ENCODE data around the gene OPN1SW. TPM values are rescaled to one million over a fixed set of nuclear protein-coding genes. Genes with fewer than 3 reads are reported as not detected.

The OPN1SW gene
- polyA plus RNA-seq, 1 donor = 2.2 TPM

- no peak for DNase-seq
Observed at GRCh38 chr7:128793181-128793547, 17.6 kb upstream of the OPN1SW start.

GRCh38 chr7:128792471-128793180, 17.0 kb upstream of the OPN1SW start:
- no peak for DNase-seq

GRCh38 chr7:128791972-128792327, 16.4 kb upstream of the OPN1SW start:
- DNase-seq = no peak

- DNase-seq = peak; percentile 49
Observed at GRCh38 chr7:128791121-128791971, 15.8 kb upstream of the OPN1SW start, which contains the start of gene CCDC136. TSS of gene CCDC136 (plus strand) at chr7:128791968. CDS start at chr7:128792412, 444 bp downstream.

GRCh38 chr7:128790315-128791041, 14.9 kb upstream of the OPN1SW start:
- peak; percentile 25 for DNase-seq

GRCh38 chr7:128788446-128789412, 13.1 kb upstream of the OPN1SW start:
- no peak for DNase-seq

GRCh38 chr7:128785738-128786137, 10.1 kb upstream of the OPN1SW start:
- no peak for DNase-seq

GRCh38 chr7:128783143-128783861, 7.7 kb upstream of the OPN1SW start:
- DNase-seq = peak; percentile 52

GRCh38 chr7:128781851-128782250, 6.3 kb upstream of the OPN1SW start:
- no peak for DNase-seq

- DNase-seq = no peak
Observed at GRCh38 chr7:128781126-128781525, 5.5 kb upstream of the OPN1SW start.

- DNase-seq = no peak
Observed at GRCh38 chr7:128778946-128779345, 3.4 kb upstream of the OPN1SW start.

GRCh38 chr7:128777156-128778123, 1.8 kb upstream of the OPN1SW start:
- no peak for DNase-seq

- DNase-seq = no peak
Observed at GRCh38 chr7:128774921-128775320, 673 bp downstream of the OPN1SW start.

GRCh38 chr7:128774029-128774689, 1.4 kb downstream of the OPN1SW start:
- DNase-seq = no peak

- DNase-seq = no peak
Observed at GRCh38 chr7:128773604-128774003, 2.0 kb downstream of the OPN1SW start.

GRCh38 chr7:128770233-128770632, 5.4 kb downstream of the OPN1SW start:
- no peak for DNase-seq

GRCh38 chr7:128767475-128768110, 8.0 kb downstream of the OPN1SW start:
- no peak for DNase-seq

- DNase-seq = no peak
Observed at GRCh38 chr7:128763541-128763940, 12.1 kb downstream of the OPN1SW start.

GRCh38 chr7:128759242-128759641, 16.4 kb downstream of the OPN1SW start:
- DNase-seq = no peak

Data from left kidney (tissue), 2 donors.